ENCODE results near the gene EIF6.
"Not testable (repeated sequence)": the region's sequence is repeated elsewhere in the genome, so short reads cannot be mapped to it uniquely, and the experiment has no call there.

The EIF6 gene

DNA sequence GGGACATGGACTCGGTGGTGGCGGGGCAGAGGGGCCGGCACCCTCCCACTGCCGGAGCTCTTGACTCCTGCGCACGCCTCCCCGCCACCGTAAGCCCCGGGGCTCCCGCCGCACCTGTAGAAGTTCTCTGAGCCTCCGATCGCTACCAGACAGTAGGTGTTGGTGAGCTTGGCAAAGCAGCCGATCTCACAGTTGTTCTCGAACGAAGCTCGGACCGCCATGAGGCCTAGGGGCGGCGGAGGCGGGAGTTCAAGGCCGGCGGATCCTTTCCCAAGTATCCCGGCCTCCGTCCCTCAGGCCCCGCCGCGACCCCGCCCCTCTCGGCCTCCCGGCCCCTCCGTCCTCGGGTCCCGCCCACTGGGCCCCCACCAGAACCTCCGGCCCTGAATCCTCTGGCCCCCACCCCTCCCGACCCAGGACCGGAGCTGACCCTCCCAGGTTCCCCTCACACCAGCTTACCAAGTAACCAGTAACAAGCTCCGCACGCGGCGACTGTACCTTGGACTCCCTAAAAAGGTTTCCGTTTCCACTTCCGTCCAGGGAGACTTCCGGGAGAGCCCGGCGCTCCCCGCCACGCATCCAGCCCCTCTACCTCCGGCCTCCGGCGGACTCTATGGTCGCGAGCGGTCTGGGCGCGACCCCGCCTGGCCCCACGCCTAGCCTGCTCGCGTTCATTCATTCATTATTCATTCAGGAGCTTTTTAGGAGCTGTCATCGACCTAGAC, at the start of gene EIF6:
EIF6 (minus strand) TSS at position 506 of the 725 bp plus-strand sequence; CDS start at position 221, 285 bp downstream.
- DNase-seq = peak; percentile 77

DNA sequence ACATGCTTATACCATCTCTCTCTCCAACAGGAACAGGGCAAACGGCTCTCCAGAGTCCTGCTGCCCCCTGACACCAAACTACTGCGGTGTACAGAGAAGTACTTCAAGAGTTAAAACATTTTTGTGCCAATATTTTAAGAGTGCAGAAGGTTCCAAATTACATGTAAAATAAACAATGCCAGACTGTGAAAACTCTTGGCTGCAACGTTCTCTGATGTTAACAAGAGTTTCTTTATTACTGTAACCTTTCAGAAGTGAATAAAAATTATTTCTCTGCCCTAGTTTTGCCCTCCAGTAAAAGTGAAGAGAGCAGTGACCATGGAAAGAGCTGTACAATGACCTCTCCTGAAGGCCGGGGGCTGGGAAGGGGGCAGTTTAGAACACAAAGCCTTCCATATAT, 49.0 kb upstream of the EIF6 start:
- DNase-seq = no peak

DNA sequence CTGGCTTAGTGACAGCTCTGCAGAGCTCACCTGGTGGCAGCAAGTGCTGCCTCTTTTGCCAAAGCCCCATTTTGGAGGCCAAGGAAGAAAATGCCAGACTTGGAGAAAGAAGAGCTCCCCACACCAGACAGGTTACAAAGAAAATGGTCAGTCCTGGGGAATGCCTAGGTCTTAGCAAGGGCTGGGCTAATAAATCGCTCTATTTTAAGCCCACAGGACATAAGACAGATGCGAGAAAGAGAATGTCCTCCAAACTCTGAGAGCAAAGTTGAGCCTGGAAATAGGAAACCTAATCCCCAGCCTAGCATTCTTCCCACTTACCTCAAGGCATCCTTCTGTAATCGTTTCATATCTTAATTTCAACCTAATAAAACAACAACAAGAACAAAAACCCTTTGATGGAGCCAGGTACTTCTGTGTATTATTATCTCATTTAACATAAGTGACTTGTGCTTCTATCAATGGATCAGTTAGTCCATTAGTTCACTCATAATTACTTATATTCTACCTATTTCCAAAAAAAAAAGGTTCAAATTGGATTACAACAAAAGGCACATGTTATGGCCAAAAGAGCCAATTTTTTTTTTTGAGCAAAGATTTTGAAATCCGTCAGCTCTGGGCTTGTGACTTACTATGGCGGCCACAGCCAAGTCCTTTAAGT, 48.1 kb upstream of the EIF6 start:
- no peak for DNase-seq

DNA sequence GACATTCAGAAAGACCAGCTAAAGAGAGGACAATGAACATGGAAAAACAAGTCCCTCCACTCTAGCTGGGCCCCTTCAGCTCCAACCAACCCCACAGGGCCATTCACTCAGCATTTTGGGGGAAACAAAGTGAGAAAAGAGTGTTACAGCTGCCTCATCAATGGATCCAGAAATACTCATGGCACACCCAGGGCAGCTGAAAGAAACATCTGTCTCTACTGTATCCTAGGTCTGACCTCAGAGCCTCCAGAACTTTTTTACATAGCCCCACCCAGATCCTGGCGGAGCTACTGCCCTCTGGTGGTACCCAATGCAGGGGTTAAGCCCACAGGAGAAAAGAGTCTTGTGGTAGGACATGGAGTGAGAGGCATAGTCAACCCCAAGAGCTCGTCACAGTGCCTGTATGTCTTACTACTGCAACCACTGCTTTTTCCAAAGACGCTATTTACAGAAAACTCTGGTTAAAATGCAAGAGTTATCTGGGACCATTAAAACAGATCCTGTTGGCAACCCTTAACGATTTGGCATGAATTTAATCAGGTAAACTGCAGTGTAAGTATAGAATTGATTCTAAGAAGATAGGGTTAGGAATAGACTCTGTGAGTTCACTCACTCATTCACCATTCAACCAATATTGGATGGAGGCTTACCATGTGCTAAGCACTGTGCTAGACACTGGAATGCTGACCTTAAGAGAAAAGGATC, 45.0 kb upstream of the EIF6 start:
- DNase-seq = no peak

DNA sequence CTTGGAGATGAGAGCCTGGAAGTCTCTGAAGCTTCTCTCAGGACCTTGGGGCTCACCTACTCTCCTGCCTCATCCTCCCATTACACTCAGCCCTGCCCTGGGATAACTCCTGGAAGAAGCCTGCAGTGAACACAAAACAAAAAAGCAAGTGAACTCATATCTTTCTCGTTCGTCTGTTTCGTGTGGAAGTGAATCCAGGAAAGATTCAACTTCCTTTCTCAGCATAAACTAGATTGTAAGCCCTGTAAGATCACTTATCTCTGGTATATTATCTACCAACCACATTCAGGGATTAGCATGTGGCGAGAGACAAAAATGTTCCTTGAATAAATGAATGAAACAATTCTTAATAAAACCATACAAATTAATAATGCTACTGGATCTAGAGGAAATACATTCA, 44.1 kb upstream of the EIF6 start:
- no peak for DNase-seq

DNA sequence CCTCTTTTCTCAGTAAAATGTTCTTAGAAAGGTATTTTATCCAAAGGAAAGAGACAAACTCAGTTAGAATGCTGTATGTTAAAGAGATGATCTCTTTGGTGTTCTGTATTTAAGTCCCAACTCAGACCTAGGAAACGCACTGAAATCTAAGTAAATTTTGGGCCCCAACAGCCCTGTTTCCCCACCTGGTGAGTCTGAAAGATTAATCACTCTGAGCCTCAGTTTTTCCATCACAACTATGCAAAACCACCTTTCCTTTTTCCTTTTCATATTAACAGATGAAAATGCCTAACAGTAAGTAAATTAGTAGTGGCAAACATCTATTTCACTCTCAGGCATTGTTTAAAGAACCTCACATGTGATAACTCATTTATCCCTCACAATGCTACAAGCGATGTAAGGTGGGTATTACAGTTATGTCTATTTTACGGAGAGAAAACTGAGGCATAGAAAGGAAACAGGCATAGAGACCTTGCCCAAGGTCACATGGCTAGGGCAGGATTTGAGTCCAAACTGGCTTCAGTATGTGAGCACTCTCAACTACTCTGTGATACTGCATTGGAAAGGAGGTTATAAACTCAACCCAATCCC, 43.6 kb upstream of the EIF6 start:
- no peak for DNase-seq

DNA sequence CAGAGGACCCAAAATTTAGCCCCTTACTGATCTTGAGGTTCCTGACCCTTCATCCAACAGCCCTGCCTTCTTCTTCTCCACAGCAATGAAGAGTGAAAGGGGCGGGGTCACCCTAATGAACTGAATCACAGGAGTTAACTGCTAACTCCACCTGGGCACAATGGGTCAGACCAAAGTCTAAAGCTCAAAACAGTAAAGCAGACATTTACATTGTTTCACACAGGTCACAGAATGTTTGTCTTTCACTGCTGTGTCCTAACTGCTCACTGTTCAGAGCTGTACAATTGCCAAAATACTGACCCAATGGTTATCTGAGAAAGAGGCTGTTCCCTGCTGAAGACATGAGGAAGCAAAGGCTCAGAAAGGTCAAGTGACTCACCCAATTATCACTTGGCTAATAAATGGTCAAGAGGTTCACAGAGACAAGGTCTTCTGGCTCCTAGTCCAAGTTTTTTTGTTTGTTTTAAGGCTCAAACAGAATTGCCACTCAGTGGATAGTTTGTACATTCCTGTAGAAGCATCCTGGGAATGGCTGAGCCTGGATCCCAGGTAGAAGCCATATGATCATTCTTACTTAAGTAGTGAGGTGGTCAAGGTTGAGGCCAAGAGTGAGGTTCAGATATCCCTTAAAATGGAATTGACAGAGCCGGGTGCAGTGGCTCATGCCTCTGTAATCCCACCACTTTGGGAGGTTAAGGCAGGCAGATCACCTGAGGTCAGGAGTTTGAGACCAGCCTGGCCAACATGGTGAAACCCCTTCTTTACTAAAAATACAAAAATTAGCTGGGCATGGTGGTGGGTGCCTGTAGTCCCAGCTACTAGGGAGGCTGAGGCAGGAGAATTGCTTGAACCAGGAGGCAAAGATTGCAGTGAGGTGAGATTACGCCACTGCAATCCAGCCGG, 42.8 kb upstream of the EIF6 start:
- DNase-seq = no peak

DNA sequence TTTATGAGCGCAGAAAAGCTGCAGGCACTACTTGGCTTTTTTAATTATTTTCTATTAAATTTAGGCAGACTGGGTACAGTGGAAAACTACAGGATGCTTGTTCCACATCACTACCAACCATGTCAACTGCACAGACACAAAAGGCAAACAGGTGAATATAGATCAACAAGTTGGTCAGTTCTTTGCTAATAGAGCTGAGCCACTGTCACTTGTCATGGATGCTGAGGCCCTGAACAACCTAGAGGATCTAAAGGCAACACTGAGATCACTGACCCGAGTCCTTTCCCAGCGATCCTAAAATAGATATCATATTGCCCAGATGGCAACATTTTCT, 42.1 kb upstream of the EIF6 start:
- no peak for DNase-seq

DNA sequence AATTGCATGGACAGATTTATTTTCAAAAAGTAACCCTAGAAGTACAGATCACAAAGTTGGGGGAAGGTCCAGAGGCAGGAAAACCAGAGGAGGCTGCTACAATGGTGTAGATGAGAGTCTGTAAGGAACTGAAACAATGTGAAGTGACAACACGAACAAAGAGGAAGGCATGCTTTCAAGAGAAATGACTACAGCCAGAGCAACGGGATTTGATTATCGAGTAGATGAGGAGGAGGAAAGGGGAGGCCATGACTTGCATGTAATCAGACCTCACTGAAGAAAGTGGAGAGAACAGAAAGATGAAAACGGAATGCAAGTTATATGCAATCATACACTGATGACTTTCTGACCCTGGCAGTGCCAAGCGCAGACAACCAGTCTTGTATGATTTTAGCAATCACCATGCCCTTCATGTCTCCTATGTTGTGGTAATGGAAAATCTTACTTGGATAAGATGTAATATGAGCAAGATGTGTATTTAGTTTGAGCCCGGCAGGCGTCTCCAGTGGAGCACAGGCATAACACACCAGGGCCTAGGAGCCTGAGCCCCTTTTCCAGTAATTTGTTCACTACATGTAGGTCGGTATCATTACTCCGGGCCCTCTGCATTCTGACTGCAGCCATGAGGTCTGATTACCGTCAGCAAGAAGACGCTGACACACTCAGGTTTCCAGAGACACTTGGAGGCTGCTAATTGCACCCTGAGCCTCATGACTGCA, 41.6 kb upstream of the EIF6 start:
- no peak for DNase-seq

DNA sequence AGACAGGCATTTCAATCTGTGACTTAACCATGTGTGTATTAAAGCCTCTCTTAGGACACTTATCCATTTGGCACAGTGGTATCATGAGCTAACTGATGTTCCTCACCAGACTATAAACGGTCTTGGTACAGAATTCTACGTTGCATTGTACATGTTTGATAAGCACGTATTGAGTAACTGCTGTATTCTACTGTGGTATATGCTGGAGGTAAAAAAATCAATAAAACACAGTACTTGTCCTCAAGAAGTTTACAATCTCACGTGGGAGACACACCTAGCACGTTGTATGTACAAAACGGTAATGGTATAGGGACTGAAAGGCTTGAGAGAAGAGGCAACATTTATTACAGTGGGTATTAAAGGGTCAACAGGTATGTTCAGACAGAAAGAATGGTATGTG, 40.8 kb upstream of the EIF6 start:
- no peak for DNase-seq

DNA sequence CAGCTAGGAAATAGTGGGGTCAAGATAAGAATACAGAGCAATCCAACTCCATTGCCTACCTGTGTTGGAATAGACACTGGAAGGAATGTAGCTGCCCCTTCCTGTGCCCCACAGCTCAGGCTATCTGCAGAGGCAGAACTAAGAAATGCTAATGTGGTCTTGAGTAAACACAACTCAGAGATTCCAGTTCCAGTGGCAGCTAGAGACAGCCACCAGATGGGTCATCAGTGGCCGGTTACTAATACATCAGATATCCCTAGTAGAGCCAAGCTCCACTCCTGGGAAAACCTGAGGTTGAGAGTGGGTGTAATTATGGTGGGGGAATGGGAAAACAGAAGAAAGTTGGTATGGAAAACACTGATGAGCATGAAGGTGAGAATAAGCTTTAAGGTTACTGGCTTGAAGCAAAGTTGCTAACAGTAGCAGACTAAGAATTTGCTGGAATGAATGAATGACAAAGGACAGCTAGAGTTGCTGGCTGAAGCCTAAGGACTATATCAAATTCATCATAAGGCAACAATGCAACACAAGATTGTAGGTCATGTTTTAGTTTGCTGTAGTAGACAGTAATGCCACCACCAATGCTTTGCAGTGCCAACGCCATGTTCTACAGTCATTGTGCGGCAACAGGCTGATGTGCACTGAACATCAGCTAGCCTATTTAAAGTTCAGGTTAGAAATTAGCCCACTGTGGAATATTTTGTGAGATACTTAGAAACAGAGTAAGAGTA, 36.0 kb upstream of the EIF6 start:
- DNase-seq = no peak

DNA sequence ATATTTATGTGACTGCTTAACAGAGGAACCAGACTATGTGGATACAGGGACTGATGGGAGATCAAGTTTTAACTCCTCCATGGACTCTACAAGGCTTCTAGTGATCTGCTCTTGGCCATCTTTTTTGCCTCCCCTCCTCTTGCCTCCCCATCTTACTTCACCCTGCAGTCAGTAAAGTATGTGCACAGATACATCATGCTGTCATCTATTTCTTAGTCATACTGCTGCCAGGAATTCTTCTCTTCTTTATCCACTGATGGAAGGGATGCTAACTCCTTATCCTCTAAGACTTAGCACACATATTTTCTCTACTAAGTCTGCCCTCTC, 35.3 kb upstream of the EIF6 start:
- DNase-seq = no peak

DNA sequence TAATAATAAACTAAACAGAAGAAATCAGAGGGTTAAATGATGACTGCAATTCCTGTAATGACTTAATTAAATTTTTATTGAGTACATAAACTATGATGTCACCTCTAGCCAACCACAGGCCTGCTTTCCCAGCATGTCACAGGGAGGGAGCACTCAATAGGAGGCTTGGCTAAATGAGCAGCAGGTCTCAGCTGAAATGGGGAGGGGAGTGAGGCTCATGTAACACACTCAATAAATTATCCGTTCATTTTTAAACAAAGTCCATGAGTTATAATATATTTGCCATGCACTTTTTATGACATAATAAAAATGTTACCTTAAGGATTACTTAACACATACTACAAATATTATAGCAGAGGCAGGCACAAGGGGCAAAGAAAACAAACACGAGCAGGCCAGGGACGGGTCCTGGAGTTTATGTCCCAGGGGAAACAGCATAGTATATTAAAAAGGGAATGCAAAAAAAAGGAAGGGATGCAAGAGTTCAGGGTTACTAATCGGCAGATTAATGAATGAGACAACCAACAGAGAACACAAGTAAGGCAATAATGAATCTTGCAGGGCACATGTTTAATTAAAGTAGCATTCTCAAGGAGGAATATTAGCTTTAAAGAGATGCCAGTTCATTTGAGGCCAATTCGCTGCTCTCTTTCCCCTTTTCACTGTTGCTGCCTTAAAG, 34.8 kb upstream of the EIF6 start:
- DNase-seq = no peak

DNA sequence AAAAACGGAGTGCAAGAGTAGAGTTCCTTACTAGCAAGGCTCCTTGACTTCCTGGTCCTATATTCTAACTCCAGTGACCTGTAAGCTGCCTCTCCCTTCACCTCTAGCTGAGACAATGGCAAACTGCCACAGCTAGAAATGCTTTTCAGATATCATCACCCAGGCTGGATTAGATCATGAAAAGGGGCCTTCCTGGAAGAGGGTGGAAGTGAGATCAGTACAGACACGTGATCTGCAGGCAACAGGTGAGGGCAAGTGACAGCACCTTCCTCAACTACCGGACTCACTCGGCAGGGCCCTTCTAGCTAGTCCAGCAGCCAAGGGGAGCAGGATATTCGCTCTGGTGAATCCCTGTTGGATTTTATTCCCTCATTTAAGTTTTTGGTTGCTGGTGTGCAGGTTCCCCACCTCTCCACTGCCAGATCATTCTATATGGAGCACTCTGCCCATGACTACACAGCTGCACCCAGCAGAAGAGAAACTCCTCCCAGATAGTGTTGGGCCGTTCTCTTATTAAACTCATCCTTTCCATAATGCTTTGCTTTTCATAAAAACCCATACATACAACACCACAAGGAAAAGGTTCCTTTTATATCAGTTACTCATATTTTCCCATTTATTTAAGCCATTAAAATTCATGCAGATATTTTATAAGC, 34.1 kb upstream of the EIF6 start:
- DNase-seq = no peak

DNA sequence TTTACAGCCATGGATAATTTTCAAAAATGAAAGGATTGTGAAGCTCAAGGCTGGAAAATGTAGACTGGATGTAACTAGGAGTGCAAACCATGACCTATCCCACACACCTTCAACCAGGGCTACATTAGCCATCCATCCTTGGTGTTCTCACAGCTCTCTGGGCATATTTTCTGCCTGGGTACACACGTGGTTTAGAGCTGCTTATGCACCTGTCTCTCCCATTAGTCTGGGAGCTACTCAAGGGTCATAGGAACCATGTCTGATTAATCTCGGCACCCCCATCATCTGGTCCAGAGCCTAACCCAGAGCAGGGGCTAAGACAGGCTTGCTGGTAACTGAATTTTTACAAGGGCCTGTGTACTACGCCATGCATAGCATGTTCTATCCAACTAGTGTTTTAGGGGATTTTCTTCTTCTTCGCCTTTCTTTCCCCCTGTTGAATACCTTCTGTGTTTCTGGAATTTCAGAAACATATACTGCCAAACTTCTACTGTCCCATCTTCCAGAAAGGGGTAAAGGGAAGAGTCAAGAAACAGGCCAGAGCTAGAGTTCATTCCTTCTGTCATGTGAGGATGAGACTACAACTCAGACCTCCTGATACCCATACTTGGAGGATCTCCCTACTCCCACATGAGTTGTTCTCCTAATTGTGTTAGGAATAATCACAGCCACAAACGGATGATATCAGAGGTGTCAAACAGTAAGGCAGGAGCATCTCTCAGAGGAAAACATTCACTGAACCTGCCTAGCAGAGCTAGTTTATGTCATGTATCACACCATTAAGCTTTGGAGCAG, 33.0 kb upstream of the EIF6 start:
- DNase-seq = no peak

DNA sequence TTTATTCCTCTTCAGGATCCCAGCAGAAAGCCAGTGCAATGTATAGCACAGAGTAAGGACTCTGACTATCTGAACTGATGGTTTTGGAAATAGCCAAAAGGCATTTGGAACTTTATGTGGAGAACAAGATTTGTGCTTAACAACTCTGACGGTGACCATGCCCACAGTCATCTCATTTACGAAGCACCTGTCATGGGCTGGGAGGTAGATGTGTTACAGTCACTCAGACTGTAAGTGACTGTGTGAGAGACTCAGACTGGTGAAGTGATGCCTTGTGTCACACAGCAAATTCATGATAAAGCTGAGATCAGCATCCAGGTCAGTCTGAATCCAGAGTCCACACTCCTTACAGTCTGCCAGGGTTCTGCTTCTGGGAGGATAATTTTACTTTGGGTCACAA, 31.5 kb upstream of the EIF6 start:
- DNase-seq = no peak

DNA sequence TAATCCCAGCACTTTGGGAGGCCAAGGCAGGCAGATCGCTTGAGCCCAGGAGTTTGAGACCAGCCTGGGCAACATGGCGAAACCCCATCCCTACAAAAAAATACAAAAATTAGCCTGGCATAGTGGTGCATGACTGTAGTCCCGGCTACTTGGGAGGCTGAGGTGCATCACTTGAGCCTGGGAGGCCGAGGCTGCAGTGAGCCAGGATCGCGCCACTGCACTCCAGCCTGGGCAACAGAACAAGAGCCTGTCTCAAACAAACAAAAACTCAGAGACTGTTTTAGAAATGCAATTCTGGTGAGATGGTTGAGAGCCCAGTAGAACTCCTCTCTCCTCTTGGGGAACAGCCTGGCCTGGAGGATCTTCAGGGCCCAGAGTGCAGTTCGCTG, 31.1 kb upstream of the EIF6 start:
- DNase-seq = not testable (repeated sequence)

DNA sequence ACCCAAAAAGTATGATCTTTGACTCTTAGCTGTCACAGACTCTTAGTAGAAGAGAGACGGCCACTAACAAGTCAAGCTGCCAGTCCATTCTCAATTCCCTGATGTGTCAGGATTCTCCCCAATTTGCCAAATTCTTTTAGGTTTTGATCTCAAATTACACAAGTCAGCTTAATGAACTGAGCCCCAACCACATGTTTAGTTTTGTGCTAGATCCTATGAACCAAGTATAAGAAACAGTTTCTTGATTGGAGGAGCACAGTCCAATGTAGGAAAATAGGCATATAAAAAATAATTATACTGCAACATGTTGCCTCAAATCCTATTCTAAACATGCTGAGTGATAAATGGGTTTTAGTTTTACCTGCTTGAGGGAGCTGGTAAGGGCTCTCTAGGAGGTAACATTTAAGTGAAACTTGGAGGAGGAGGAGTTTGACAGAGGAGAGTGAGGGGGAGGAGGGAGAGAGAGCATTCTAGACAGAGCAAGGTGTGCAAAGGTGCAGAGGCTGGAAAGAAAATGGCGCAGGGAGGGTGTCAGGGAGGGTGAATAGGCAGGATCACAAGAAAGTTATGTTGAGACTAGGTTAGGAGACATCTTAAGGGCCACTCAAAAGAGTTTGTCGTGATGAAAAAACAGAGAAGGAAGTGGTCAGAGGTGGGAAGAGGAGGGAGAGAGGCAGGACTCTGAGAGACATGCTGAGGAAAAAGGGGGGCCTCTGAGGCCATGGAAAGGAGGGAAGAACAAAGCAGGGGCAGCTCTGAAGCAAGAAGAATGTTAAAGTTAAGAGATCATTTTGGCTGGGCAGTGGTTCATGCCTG, 30.5 kb upstream of the EIF6 start:
- no peak for DNase-seq

DNA sequence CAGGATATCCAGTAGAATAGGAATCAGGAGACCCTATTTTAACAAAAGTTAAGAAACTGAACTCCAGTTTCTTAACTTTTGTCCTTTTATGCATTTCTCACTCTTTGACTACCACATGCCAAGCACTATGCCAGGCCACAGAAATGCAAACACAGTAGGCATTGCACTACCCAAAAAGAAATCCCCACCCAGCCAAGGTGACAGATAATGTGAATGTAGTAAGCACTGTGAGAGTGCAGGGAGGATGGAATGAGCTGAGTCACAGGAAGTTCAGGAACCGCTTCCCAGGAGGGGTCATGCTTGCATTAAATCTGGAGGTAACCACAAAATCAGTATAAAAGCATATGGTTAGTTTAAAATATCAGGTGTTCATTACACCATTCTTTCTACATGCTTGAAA, 27.7 kb upstream of the EIF6 start:
- DNase-seq = no peak
